Ascending aorta (tissue), 2 donors: Measurements from ENCODE around the gene STXBP5. TPM values are rescaled to one million over a fixed set of nuclear protein-coding genes. Genes with fewer than 3 reads are reported as not detected.

Experiments used
- DNase-seq, 2 donors: peaks; one replicate each; pipeline ENCODE4 v3.0.0-alpha.2; 2019; ENCODE audit warnings: low spot score in 2 of 2
- H3K27ac ChIP-seq, 2 donors: fragments of 200-600 bp; sonication (generic); one replicate each; pipeline ENCODE4 v1.5.1; 2016 to 2017; ENCODE audit warnings: mild to moderate bottlenecking in 1 of 2
- H3K27me3 ChIP-seq: fragments of 200-600 bp; sonication (generic); one replicate; pipeline ENCODE4 v1.5.1; 2017
- H3K36me3 ChIP-seq, 2 donors: fragments of 200-600 bp; sonication (generic); one replicate each; pipeline ENCODE4 v1.5.1; 2016
- H3K4me1 ChIP-seq, 2 donors: fragments of 200-600 bp; sonication (generic); one replicate each; pipeline ENCODE4 v1.5.1; 2016 to 2017; ENCODE audit warnings: mild to moderate bottlenecking in 1 of 2
- H3K4me3 ChIP-seq, 2 donors: fragments of 200-600 bp; sonication (generic); one replicate each; pipeline ENCODE4 v1.5.1; 2016 to 2017; ENCODE audit warnings: mild to moderate bottlenecking in 1 of 2
- H3K9me3 ChIP-seq, 2 donors: fragments of 200-600 bp; sonication (generic); one replicate each; pipeline ENCODE4 v1.5.1; 2016
- intact Hi-C: fragments of 100-400 bp; cut with DNase I; formaldehyde crosslinking; loops from one replicate; pipeline ENCODE4 v1.15.1; 2023
- total RNA-seq: library from RNA; depleted of rRNA; stranded (reverse); fragments of >200 nt; gene quantifications from one replicate; pipeline ENCODE4 v1.1.0, GENCODE V29; 2016
- TF ChIP-seq, protein P1 (sequence below), 3 experiments: fragments of 200-600 bp in 2 of 3; fragments of 450-650 bp in 1 of 3; sonication (generic) in 2 of 3; IDR thresholded peaks; one replicate each; pipeline ENCODE4 v1.5.1; 2016 to 2019; ENCODE audit warnings: antibody characterized with exemption in 3 of 3, mild to moderate bottlenecking in 1 of 3, moderate library complexity in 1 of 3

Gene STXBP5
- total RNA-seq, 1 donor from 2014 or later: 13.6 TPM

DNA sequence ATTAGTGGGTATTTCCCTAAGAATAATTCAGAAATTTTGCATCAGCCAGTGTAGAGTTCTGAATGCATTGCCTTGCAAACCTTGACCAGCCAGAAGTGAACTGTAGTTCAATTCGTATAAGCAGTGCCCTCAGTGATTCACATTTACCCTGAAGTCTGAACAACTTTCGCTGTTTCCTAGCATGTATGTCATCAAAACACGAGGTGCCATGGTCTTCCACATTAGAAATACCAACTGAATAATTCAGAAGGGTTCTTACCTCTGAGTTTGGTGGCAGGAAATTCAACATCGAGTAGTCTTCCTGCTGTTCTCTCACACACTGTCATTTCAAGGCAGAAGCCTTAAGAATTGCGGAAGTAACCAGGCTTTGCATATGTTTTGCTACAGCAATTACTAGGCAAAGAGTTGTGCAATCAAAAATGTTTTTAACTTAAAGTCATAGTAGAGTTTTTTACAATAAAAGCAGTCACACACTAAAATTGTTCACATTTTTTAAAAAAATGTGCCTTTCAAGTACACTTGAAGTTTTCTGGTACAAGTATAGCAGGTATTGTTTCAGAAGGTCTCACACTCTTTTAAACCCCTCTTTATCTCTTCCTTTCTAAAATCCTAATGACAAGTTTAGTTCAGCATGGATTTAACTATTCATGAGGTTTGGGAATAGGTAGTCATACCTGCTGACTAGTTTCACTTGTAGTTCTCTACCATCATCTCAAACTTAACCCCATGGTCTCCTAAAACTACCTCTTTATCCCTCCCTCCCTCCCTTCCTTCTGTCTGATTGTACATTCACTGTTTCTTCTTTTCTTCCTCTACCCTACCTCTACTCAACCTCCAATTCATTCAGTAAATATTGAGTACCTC lies 118.3 kb downstream of the STXBP5 start:
- H3K4me3 ChIP-seq: no peak overlapping the region
- intact Hi-C loops: no loop called here
- H3K27ac ChIP-seq: no peak overlapping the region
- no peak for DNase-seq
- H3K9me3 ChIP-seq: no peaks in the 10 kb centered on the region
- H3K27me3 ChIP-seq: no peaks in the 10 kb centered on the region
- H3K36me3 ChIP-seq: peaks cover 8 to 21% of the 10 kb centered on the region in 2 donors
- no peaks in the 10 kb centered on the region for H3K4me1 ChIP-seq
- TF ChIP-seq, protein P1, sequence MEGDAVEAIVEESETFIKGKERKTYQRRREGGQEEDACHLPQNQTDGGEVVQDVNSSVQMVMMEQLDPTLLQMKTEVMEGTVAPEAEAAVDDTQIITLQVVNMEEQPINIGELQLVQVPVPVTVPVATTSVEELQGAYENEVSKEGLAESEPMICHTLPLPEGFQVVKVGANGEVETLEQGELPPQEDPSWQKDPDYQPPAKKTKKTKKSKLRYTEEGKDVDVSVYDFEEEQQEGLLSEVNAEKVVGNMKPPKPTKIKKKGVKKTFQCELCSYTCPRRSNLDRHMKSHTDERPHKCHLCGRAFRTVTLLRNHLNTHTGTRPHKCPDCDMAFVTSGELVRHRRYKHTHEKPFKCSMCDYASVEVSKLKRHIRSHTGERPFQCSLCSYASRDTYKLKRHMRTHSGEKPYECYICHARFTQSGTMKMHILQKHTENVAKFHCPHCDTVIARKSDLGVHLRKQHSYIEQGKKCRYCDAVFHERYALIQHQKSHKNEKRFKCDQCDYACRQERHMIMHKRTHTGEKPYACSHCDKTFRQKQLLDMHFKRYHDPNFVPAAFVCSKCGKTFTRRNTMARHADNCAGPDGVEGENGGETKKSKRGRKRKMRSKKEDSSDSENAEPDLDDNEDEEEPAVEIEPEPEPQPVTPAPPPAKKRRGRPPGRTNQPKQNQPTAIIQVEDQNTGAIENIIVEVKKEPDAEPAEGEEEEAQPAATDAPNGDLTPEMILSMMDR (IDR thresholded peaks at IDR 0.05): no peak

GRCh38 chr6:147325557-147325956 lies 121.3 kb downstream of the STXBP5 start:
- H3K27ac ChIP-seq: no peak overlapping the region
- H3K4me1 ChIP-seq: no peaks in the 10 kb centered on the region
- TF ChIP-seq, protein P1 (IDR thresholded peaks at IDR 0.05): no peak
- no peak overlapping the region for H3K4me3 ChIP-seq
- intact Hi-C loops: no loop called here
- no peaks in the 10 kb centered on the region for H3K9me3 ChIP-seq
- DNase-seq: no peak
- H3K27me3 ChIP-seq: no peaks in the 10 kb centered on the region
- peaks cover 9 to 22% of the 10 kb centered on the region in 2 donors for H3K36me3 ChIP-seq

DNA sequence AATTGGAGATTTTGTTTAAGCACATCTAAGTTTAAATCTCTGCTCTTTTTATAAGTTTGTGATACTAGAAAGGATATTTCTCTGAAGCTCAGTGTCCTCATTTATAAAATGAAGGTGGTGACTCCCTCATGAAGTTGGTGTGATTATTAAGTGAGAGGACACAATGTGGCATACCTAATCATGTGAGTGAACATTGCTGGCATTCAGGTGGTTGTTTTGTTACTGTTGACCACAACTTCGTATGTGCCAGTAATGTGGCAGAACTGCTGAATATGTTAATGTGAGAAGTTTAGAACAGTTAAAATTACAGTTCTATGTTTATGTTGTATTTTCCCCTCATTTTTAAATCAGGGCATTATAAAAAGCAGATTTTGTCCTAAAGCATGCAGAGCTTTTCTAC lies 127.2 kb downstream of the STXBP5 start:
- TF ChIP-seq, protein P1 (IDR thresholded peaks at IDR 0.05): no peak
- H3K27ac ChIP-seq: no peak overlapping the region

DNA sequence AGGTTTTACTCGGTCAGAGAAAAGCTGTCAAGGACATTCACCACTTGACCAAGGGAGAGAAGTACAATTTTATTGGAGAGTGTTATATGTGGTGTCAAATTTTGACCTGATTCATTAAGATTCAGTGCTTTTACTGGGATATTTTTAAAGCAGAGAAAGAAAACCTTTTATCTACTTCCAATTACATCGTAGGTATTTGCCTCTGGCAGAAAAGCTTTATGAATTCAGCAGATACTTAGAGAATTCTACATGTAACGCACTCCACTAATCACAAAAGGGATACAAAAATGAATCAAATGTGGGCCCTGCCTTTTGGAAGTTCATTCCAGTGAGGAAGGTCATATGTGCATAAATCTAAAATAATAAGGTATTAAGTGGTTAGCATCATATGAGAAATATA lies 133.7 kb downstream of the STXBP5 start:
- no peaks in the 10 kb centered on the region for H3K27me3 ChIP-seq
- no peaks in the 10 kb centered on the region for H3K9me3 ChIP-seq
- H3K4me1 ChIP-seq: no peaks in the 10 kb centered on the region
- H3K4me3 ChIP-seq: no peak overlapping the region
- TF ChIP-seq, protein P1 (IDR thresholded peaks at IDR 0.05): no peak
- no peak overlapping the region for H3K27ac ChIP-seq
- H3K36me3 ChIP-seq: peaks cover 0 to 5% of the 10 kb centered on the region in 2 donors
- no peak for DNase-seq
- intact Hi-C loops: no loop called here

More for the DNA sequence above, 127.2 kb downstream of the STXBP5 start:
- no peaks in the 10 kb centered on the region for H3K9me3 ChIP-seq
- H3K4me1 ChIP-seq: no peaks in the 10 kb centered on the region
- peaks cover 14 to 18% of the 10 kb centered on the region in 2 donors for H3K36me3 ChIP-seq
- H3K27me3 ChIP-seq: no peaks in the 10 kb centered on the region
- DNase-seq: no peak
- H3K4me3 ChIP-seq: no peak overlapping the region
- intact Hi-C loops: no loop called here

GRCh38 chr6:147341486-147341885 lies 137.3 kb downstream of the STXBP5 start:
- no peaks in the 10 kb centered on the region for H3K9me3 ChIP-seq
- H3K4me3 ChIP-seq: no peak overlapping the region
- H3K27ac ChIP-seq: no peak overlapping the region
- H3K27me3 ChIP-seq: no peaks in the 10 kb centered on the region
- no peak for DNase-seq
- intact Hi-C loops: no loop called here
- peaks cover 0 to 4% of the 10 kb centered on the region in 2 donors for H3K36me3 ChIP-seq
- no peaks in the 10 kb centered on the region for H3K4me1 ChIP-seq
- TF ChIP-seq, protein P1 (IDR thresholded peaks at IDR 0.05): no peak
